HG02798 (cell line): ENCODE data around the gene XK.
"Not testable (repeated sequence)": the region's sequence is repeated elsewhere in the genome, so short reads cannot be mapped to it uniquely, and the experiment has no call there.

Experiments
- ATAC-seq: cut with Tn5 transposase; IDR thresholded peaks from one replicate; pipeline ENCODE4 v1.9.1; 2021; ENCODE audit warnings: mild to moderate bottlenecking; ENCODE audit not compliant: unreplicated experiment, poor library complexity

The XK gene

DNA sequence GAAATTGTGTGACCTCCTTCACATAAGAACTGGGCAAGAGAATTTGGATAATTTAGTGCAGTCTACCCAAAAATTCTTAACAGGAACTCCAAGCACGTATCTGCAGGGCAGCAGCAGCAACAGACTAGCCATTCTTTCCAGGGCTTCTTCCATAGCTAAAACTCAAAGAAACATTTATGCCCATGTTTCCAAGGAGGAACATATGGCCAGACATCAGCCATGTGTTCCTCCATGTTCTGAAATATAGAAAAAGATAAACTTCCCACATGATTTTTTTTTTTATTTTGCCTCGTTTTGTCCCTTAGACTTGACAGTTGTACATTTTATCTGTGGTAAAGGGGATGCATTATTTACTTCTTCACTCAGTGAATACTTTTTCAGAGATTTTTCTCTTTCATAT is 66.7 kb downstream of the XK start:
- no peak for ATAC-seq

DNA sequence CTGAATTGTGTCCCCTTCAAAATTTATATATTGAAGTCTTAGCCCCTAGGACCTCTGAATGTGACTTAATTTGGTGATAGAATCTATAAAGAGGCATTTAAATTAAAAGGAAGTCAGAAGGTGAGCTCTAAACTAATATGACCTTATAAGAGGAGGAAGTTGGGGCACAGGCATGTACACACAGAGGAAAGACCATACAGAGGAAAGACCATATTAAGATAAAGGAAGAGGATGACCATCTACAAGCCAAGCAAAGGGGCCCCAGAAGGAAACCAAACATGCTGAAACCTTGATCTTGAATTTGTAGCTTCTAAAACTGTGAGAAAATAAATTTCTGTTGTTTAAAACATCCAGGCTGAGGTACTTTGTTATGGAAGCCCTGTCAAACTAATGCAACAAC is 67.3 kb downstream of the XK start:
- no peak for ATAC-seq

DNA sequence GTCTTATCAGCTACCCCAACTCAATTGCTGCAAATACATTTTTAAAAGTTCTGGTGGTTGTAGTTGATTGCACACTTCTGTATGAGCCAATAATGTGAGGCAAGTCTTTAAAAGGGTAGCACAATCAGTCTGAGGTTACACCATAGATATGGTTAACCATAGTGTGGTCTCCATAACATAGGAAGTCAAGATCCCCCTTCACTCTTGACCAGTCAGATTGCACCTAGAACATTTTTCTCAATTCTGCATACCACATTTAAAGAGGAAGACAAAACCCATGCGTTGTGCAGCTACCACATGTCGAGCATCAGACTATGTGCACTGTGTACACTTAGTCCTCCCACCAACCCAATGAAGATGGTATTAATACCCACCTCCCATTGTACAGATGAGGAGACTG is 67.8 kb downstream of the XK start:
- ATAC-seq, result no peak

DNA sequence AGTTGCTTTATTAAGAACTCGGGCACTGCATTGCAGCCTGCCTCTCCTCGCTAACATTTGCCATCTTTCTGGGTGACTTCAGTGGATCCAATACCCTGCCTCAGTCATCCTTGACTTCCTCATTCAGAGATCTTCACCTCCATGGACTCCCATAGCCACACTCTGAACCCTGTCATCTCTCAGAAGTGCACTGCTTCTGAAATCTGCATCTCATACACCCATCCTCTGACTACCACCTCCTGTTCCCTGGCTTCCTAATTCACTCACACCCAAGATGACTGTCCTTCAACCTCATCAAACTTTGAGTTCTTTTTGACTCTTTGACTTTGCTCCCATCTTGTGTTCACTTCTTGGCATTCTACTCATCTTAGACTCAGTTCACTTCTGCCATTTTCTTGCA is 68.9 kb downstream of the XK start:
- ATAC-seq, result peak; percentile 14

DNA sequence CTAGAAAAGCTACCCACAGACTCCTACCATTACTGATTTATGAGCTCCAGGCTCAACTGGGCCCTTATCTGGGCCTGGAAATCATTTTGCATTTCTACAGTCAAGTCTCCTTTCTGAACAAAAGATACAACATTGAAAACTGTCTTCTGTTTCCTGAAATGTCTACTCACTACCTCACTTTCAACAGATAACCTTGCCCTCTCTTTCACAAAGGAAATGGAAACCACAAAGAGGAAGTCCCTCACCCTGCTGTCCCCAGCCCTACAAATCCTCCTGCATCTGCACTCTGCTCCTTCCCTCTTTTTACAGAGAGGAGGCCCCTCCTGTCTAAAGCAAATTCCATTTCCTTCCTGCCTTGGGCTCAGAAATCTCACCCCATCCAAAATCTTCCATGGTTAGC is 69.4 kb downstream of the XK start:
- peak; percentile 95 for ATAC-seq

DNA sequence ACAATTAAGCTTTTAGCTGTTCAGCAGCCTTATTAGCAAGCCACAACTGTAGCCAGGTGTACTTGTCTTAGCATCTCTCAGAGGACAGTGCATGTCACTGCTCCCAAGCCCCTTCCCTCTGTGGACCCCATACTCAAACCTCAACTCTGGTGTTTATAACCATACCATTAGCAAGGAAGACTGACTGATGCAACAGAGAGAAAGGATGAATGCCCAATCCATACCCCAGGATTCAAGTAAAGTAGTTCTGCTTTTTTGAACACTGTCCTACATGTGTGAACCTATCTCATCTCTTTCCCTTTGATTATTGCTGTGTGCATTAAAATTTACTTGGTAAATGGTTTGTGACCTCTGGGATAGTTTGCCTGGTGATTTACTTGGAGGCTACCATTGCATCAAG is 71.5 kb downstream of the XK start:
- ATAC-seq, result no peak

DNA sequence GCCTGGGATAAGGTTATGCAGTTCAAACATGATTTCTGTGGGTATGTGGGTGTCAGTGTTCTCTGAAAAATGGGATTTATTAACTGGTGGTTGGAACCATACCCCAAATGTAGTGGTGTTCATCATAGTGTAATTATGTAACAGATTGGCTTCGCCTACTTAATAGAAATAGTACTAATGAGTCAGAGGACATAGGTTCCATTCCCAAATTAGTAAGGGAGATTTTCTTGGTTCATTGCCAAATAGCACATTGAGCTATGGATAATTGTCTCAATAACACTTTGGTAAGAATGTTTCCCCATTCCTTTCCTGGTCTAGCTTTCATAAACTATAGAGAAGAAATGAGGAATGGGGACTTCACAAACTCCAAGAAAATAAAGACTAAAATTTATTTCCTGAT is 73.8 kb downstream of the XK start:
- no peak for ATAC-seq

DNA sequence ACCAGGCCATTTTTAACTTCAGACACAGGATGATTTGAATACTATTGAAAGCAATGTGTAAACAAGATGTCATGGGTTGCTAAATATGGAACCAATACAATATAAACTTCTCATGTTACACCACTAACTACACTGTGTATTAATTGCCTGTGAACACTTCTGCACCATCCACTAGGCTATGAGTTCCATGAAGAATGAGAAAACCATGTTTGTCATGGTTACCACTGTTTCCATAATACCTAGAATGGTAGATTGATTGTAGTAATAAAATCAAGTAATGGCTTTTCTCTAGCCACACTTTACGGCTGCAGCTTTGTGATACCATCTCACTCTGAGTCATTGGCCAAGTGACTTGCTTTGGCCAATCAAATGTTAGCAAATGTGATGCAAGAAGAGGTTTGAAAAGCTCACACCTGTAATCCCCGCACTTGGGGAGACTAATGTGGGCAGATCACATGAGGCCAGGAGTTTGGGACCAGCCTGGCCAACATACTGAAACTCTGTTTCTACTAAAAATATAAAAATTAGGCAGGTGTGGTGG is 74.4 kb downstream of the XK start:
- ATAC-seq, result no peak

DNA sequence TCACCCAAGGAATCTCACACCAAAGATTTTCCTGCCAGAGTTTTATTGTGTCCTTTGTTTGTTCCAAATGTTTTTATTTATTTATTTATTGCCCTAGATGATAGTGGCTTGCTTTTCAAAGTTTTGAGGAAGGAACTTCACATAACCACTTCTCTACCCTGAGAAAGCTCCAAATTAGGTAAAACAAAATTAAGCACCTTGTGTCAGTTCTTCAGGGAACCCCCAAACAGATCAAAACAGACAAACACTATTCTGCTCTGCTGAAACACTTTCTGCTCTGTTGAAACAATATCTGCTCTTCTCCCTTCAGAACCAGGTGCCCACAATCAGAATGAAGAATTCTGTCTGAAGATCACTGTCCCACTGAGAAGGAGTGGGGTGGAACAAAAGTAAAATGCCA is 77.8 kb downstream of the XK start:
- no peak for ATAC-seq

DNA sequence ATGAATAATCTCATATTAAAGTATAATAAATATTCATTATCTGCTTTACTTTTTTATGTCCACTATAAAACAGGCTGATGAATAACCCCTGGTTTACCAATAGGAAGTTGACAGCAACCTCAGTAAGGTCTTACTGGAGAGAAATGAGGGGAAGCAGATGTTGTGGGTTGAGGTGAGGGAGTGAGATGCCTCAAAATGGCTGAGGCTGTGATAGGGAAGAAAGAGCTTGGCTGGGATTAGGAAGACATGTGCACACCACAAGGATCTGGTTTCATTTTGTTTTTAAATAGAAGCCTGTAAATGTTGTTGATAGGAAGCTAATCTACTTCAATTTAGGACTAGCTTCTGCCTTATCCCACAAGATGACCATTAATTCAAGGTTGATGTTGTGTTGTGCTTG is 79.9 kb downstream of the XK start:
- no peak for ATAC-seq

DNA sequence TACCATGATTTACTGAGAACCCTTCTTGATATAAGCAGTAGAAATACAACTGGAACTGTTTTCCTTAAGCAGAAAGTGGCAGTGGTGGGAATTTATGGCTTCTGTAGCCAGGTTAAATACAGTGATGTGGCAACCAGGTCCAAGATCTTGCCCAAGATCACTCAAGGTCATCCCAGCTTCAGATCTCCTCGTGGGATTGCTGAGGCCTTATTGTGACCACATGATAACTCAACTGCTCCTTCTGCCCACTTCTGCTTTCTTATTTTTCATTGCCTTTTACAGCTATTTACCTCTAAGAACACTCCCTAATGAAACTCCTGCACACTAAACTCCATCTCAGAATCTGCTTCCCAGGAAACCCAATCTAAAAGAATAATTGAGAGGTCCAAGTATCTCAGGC is 81.8 kb downstream of the XK start:
- no peak for ATAC-seq

DNA sequence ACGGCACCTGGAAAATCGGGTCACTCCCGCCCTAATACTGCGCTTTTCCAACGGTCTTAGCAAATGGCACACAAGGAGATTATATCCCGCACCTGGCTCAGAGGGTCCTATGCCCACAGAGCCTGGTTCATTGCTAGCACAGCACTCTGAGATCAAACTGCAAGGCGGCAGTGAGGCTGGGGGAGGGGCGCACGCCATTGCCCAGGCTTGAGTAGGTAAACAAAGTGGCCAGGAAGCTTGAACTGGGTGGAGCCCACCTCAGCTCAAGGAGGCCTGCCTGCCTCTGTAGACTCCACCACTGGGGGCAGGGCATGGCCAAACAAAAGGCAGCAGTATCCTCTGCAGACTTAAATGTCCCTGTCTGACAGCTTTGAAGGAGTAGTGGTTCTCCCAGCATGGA is 83.3 kb downstream of the XK start:
- ATAC-seq, result not testable (repeated sequence)

DNA sequence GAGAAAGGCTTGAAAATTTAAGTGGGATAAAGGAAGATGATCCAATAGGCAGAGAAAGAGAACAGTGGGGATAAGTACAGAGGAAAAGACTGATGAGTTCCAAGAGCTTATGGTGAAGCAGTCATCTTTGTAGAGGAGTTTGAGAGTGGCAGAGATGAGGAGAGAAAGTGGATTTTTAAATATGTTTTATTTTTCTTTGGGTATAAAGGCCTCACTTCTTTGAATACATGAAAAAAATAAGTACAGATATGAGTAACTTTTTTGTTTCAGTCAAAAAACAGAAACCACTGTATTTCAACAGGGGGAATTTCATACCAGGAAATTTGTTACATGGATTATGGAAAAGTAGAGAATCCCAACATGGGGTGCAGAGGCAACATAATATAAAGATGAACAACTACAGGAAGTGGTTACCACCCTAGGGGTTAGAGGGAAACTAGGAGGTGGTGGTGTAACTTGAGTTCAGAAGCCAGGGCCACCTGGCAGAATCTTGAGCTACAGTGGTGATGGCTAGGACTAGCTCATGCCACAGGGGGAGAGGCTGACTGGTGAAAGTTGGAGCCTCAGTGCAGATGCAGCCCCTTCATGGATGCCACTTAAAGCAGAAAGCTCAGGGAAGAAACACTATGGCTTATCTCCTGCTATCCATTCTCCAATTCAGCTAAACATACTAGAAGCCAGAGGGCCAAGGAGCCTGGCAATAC is 90.8 kb downstream of the XK start:
- ATAC-seq, result peak; percentile 78

DNA sequence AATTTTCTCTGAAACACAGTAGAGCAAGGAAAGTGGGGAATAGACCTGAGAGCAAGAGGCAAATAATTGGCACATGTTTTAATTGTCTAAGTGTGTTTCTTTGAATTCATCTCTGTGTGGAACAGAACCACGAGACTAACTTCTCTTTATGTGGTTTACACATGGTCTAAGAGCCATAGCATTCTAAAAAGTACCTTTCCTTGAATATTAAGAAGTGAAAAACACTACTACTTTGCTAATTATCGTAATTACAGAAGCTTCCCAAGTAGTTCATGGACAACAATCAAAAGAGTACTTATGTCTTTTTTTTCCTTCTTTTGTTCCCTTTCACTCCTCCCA is 91.4 kb downstream of the XK start:
- ATAC-seq, result peak; percentile 23

DNA sequence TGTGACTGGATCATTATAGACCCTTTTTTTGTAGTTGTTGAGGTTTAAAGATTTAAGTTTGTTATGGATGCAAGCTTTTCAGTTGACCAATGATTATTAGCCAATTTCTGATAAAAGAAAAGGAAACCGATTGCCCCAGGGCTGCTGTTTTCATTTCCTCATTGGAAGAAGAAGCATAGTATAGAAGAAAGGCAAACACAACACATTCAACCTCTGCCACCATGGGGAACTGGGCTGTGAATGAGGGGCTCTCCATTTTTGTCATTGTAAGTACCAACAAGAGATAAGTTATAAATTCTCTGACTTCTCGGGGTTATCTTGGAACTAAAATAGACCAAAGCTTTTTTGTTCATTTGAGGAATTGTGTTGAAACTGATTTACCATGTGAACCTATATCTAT is 94.3 kb downstream of the XK start, which contains the start of gene CYBB:
TSS of gene CYBB (plus strand) at position 203 of the 400 bp plus-strand sequence. CDS start at position 222, 19 bp downstream.
- ATAC-seq, result peak; percentile 38

DNA sequence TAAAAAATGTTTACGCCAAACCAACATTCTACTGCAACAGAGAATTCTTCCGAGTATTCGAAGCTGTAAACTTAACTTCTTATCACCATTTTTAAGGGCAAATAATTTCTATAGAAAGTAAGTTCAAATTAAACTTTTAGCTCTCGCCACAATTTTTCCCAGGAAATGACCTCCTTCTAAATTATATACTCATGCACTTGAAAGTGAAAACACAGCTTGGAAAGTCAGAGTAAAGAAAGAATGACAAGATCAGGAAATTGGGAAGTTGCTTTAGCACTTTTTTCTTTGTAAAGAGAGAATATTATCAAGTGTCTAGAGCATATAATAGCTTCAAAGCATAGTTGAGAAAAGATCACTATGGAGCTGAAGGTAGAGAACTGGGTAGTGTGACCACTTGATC is 95.5 kb downstream of the XK start:
- no peak for ATAC-seq
